Measurements from ENCODE around the gene GFER.
A peak's percentile ranks its signal among the peaks of the same experiment; 100 is the strongest.
"Not testable (repeated sequence)": the region's sequence is repeated elsewhere in the genome, so short reads cannot be mapped to it uniquely, and the experiment has no call there.

Gene GFER

GRCh38 chr16:2029350-2029749, 45.4 kb downstream of the GFER start:
- DNase-seq, result no peak

GRCh38 chr16:2030036-2030435, 46.0 kb downstream of the GFER start:
- DNase-seq, result no peak

- no peak for DNase-seq
Observed at GRCh38 chr16:2031081-2031577, 47.1 kb downstream of the GFER start.

GRCh38 chr16:2032285-2033056, 48.5 kb downstream of the GFER start:
- no peak for DNase-seq

GRCh38 chr16:2033057-2033908, 49.3 kb downstream of the GFER start:
- DNase-seq, result no peak

GRCh38 chr16:2033909-2034695, 50.1 kb downstream of the GFER start:
- DNase-seq, result not testable (repeated sequence)

- no peak for DNase-seq
Observed at GRCh38 chr16:2034696-2035430, 50.9 kb downstream of the GFER start.

GRCh38 chr16:2035431-2036199, 51.6 kb downstream of the GFER start:
- DNase-seq, result peak; percentile 42 to 69

GRCh38 chr16:2036200-2036966, 52.4 kb downstream of the GFER start:
- DNase-seq, result no peak

GRCh38 chr16:2037115-2037514, 53.1 kb downstream of the GFER start:
- DNase-seq, result no peak

Measured in SHP77 (cell line).